NB4 (cell line): ENCODE data around the gene PDXK.

Experiments
- CTCF ChIP-seq: IDR thresholded peaks from one replicate; pipeline ENCODE4 v1.5.1; 2012; ENCODE audit warnings: low read depth, low read length
- MAX ChIP-seq: IDR thresholded peaks from 2 replicates; pipeline ENCODE4 v1.6.1; 2011; ENCODE audit warnings: low read depth, low read length
- POLR2A ChIP-seq: IDR thresholded peaks from 2 replicates; pipeline ENCODE4 v1.6.1; 2011; ENCODE audit warnings: mild to moderate bottlenecking; ENCODE audit not compliant: insufficient read length; ENCODE audit errors: extremely low read depth

GRCh38 chr21:43721206-43721605, 2.3 kb downstream of the PDXK start:
- TF ChIP-seq CTCF = no peak
- TF ChIP-seq POLR2A = no peak
- TF ChIP-seq MAX = no peak
